Stimulated activated naive CD4-positive, alpha-beta T cell (primary cell): ENCODE measurements around the gene SLC35F3.
"Not testable (repeated sequence)": the region's sequence is repeated elsewhere in the genome, so short reads cannot be mapped to it uniquely, and the experiment has no call there.

Source experiments
- DNase-seq, 6 experiments: peaks; one replicate each; lab custom pipeline; 2025; lab: John Stamatoyannopoulos, UW

SLC35F3 gene

GRCh38 chr1:234144901-234145300, 240.4 kb downstream of the SLC35F3 start:
- DNase-seq: no peak

GRCh38 chr1:234148350-234148749, 243.9 kb downstream of the SLC35F3 start:
- no peak for DNase-seq

- DNase-seq: no peak
These were observed 244.3 kb downstream of the SLC35F3 start for GRCh38 chr1:234148816-234149215.

- no peak for DNase-seq
These were observed 244.7 kb downstream of the SLC35F3 start for GRCh38 chr1:234149217-234149616.

- no peak for DNase-seq
These were observed 246.4 kb downstream of the SLC35F3 start for GRCh38 chr1:234150892-234151291.

- not testable (repeated sequence) for DNase-seq
These were observed 247.9 kb downstream of the SLC35F3 start for GRCh38 chr1:234152344-234152743.

GRCh38 chr1:234154320-234155251, 250.1 kb downstream of the SLC35F3 start:
- peak in 2 of 6 experiments; percentile 44 to 51 for DNase-seq

GRCh38 chr1:234162661-234163060, 258.2 kb downstream of the SLC35F3 start:
- no peak for DNase-seq

GRCh38 chr1:234163267-234163919, 258.9 kb downstream of the SLC35F3 start:
- DNase-seq: no peak

- DNase-seq: no peak
These were observed 259.7 kb downstream of the SLC35F3 start for GRCh38 chr1:234164098-234164709.

GRCh38 chr1:234168061-234168724, 263.7 kb downstream of the SLC35F3 start:
- no peak for DNase-seq

GRCh38 chr1:234169161-234169849, 264.8 kb downstream of the SLC35F3 start:
- DNase-seq: no peak

- DNase-seq: no peak
These were observed 265.6 kb downstream of the SLC35F3 start for GRCh38 chr1:234170067-234170466.

- DNase-seq: no peak
These were observed 266.1 kb downstream of the SLC35F3 start for GRCh38 chr1:234170622-234171021.

GRCh38 chr1:234173968-234174367, 269.5 kb downstream of the SLC35F3 start:
- no peak for DNase-seq

GRCh38 chr1:234175363-234175762, 270.9 kb downstream of the SLC35F3 start:
- DNase-seq: no peak

GRCh38 chr1:234176000-234176399, 271.5 kb downstream of the SLC35F3 start:
- no peak for DNase-seq

- DNase-seq: not testable (repeated sequence)
These were observed 272.4 kb downstream of the SLC35F3 start for GRCh38 chr1:234176847-234177246.

GRCh38 chr1:234185438-234185837, 281.0 kb downstream of the SLC35F3 start:
- no peak for DNase-seq

GRCh38 chr1:234186037-234186688, 281.7 kb downstream of the SLC35F3 start:
- DNase-seq: no peak

- DNase-seq: no peak
These were observed 283.9 kb downstream of the SLC35F3 start for GRCh38 chr1:234188454-234188792.
